ENCODE data around the gene ITPR3.
"Not testable (repeated sequence)": the region's sequence is repeated elsewhere in the genome, so short reads cannot be mapped to it uniquely, and the experiment has no call there.

ITPR3 gene

DNA sequence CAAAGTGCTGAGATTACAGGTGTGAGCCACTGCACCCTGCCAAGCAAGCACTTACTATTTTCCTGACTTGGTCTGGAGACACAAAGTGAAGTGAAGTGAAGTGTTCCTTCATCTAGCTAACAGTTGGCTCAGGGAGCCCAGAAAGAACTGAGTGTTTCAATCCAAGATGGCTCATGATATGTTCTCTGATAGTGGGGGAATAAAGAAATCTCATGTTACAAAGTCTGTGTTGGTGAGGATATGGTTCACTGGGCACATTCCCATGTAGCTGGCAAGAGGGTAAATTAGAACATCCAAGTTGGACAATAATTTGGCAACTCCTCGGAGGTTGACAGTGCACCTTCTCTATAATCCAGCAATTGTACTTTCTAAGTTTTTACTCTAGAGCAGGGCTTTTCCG, 5.0 kb upstream of the ITPR3 start:
- no peak for DNase-seq

DNA sequence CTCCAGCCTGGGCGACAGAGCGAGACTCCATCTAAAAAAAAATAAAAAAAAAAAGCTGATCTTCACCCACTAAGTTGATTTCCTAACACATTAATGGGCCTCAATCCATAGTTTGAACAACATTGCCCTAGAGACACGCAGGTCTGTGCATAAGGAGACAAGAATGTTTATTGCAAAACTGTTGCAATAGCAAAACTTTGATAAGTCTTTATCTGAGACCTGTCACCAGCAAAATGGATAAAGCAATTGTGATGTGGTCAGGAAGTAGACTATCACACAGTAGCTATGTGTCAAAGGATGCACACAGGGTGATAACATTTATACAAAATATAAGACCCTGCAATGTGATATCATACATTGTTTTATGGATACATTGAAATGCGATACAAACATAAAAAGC, 4.2 kb upstream of the ITPR3 start:
- DNase-seq: no peak

DNA sequence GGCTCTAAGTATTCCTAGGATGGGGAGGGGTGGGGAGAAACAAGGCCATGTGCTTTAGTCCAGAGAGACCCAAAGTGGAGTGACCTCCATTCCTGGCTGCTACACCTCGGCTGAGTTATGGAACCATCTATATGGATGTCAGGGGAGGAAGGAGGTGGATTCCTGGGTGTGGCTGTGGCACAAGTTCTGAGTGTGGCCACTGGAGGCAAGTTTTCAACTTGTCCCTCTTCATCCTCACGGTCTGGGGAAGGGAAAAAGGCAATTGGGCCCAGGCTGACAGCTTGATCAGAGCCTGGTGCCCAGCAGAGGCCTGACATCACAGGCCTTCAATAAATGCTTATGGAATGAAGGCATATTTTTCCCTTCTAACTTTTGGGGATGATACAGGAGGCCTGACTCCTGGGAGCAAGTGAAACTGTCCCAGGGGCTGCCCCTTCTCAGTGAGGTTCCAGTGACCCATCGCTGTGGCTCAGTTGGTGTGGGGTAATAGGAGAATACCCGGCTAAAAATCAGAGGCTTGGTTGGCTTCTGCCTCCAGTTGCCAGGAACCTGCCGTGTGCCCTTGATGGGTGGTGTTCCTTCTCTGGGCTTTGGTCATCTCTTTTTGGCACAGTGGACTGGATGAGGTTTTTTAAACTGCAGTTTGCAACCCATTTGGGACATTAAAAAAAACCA, 1.8 kb upstream of the ITPR3 start:
- DNase-seq: no peak

DNA sequence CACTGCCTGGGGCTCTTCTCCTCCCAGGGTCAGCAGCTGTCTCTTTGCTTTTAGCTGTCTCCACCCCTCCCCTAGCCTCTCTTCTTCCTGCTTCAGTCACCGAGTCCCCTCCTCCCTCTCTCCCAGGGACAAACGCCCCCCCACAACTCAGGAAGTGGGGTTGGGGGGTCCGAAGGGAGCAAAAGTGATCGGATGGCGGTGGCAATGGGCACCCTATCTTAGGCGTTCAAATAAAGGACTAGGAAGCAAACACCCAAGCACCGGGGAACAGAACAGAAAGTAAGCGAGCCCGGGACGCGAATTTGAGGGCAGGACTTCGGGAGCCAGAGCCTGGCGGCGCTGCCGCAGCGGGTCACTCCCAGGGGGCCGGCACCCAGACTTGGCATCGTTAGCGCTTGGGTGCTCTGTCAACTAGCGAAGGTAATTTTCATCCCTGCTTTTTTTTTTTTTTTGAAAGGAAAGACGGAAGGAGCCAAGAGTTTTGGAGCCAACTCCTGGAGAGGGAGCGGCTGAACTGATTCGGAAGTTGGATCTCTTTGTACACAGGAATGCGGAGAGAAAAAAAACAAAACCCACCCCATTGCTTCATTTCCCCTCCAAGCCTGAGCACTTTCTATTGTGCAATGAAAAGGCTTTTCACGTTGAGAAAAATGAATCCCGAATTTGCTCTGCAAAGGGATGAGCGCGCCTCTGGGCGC, 815 bp upstream of the ITPR3 start:
- peak; percentile 61 for DNase-seq

DNA sequence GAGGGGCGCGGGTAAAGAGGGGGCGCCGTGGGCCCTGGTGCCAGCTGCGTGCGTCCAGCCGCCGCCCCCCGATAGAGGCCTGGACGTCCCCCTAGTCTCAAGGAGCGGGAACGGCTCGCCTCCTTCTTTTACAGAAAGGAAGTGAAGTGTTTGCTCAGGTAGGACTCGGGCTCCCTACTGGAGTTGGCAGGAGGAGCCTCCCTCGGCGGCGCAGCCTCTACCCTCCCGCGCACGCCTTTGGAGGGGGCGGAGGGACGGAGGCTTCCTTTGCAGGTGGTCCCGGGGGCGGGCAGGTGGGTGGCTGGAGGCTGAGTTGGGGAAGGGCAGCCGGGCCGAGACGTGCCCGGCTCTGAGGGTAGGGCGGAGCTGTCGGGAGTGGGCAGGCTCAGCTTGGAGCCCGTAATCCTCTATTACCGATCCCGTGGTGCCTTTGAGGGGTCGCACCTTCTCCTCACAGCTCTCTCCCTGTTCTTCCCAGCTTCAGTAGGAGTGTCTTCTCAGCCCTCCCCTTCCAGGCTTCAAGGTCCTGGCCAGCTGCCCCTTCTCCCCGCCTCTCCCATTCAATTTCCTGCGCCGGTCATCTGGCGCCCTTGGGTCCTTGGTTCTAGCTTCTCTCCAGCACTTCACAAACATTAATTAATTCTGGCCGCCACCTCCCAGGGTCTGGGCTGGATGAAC, 728 bp downstream of the ITPR3 start:
- DNase-seq: peak; percentile 91

DNA sequence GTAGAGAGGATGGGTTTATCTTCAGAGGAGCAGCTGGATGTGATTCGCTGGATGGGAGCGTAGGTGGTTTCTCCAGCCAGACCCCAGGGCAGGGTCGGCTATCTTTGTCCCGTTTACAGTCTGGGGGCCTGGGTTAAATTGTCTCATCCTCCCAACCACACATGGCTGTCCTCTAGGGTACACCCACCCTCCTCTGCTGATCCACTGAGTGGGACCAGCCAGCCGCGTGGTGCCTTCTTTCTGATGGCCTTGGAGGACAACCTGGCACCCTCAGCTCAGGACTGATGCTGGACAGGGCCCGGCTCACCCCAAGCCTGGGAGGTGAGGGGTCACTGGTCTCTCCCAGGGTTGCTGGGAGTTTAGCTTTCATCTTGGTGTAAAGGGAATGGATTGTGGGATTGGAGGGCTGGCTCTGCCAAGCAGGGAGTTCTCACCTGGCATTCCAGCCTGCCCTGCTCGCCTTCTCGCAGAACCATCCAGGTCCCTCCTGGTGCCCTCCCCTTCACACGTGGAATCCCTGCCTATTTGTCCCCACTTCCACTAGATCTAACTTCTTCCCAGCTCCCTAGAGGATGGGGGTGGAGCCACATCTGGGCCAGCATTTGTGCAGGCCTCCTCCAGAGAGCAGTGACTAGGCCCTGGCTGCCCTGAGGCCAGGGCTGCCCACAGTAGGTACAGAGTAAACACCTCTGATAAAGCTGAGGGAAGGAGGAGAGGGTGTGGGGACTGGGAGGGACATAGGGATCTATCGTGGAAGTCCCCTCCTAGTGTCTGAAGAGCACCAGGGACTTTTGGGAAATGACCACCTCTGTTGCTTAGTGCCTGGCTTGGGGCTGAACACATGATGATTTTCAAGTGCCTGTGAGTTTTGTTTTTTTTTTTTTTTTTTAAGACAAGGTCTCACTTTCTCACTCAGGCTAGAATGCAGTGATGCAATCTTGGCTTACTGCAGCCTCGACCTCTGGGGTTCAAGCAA, 1.6 kb downstream of the ITPR3 start:
- DNase-seq: no peak

DNA sequence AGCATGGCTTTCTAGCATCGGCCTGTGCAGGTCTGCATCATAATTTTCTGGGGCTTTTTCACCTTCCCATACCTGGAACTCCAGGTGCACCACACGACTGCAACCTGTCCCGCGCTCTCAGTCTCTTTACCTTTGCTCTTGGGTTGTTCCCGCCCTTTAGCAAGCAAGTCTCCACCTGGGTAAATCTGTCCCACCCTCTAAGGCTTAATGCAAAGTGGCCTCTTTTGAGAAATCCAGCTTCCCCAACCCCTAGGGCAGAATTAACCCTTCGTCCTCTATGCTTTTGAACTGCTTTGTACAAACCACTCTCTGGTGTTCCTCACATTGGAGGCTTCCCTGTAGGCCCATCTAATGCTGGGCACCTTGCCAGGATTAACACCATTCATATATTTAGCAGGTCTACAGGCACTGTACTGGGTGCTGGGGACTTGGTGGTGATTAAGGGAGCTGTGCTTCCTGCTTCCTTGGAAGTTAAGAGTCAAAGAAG, 2.8 kb downstream of the ITPR3 start:
- no peak for DNase-seq

DNA sequence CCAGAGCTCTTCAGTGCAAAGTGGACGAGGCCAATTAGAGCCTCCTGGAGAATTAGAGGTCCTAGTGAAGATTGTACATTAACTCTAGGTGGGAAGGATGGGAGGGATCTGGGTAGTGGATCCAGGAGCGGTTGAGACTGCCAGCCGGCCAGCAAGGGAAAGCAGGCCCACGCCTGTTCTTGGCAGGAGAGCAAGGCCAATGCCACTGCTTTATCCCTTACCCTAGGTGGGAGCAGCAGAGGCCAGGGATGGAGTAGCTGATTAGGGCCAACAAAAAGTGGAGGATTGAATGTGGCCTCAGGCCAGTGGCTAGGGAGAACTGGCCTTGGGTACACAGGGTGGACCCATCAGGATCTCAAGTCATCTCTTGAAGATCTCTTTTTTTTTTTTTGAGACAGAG, 3.7 kb downstream of the ITPR3 start:
- DNase-seq: no peak

DNA sequence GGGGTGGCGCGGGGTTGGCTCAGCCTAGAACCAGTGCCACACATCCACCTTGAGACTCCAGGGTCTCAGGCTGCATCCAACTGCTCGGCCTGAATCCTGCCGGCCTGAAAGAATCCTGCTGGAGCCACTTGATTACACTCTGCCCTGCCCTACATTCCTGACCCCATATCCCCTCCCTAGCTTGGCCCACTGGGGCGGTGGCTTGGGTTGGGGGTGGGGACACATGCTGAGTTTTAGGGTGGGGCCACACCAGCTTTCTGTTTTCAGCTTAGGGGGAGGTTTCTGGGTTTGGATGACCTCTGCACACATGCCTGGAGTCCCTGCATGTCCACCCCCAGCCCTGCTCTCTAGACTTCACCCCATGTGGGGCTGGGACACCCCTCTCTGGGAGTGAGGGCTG, 6.8 kb downstream of the ITPR3 start:
- no peak for DNase-seq

DNA sequence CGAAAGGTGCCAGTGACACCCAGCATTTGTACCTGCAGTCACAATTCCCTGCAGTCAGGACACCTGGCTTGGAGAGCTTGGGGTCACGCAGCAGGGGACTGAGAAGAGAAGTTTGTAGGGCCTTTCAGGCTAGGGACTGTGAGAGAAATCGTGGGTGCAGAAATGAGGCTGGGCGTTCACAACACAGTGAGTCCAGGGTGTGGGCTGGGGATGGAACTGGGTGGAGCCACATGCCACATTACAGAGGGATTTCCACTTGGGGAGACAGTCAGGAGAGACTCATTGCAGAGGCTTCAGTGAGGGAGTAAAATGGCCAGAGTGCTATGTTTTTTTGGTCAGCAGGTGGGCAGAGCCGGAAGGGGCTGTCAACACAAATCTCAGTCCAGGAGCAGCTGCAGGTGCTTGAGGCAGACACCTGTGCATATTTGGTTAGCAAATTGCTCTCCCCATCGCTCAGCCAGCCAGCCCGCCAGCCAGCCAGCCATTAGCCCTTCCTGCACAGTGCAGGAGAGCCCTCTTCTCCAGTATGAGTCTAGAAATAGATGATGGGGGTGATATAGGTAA, 7.4 kb downstream of the ITPR3 start:
- peak; percentile 65 for DNase-seq

DNA sequence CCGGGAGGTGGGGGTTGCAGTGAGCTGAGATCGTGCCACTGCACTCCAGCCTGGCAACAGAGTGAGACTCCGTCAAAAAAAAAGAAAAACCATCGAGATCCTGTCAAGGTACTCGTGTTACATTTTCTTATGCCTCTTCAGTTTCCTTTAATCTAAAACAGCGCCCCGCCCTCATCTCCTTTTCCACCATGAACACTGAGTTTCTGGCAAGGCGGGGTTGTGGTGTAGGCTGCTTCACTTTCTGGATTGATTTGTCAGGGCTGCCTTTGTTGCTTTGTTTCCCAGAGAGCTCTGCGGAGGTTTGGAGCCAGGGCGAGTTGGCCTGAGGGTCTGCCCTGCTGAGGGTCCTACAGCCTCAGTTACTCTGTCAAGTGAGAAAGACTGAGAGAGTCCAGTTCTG, 8.9 kb downstream of the ITPR3 start:
- no peak for DNase-seq

DNA sequence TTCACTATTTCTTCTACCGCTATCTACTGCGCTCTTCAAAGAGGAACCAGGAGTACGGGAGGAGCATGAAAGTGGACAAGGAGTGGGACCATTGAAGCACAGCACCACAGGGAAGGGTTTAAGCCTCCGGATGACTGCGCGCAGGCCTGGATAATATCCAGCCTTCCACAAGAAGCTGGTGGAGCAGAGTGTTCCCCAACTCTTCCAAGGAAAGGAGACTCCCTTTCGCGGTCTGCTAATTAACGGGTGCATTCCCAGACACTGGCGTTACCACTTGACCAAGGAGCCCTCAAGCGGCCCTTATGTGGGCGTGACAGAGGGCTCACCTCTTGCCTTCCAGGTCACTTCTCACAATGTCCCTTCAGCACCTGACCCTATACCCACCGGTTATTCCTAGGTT, 10.4 kb downstream of the ITPR3 start:
- DNase-seq: not testable (repeated sequence)

DNA sequence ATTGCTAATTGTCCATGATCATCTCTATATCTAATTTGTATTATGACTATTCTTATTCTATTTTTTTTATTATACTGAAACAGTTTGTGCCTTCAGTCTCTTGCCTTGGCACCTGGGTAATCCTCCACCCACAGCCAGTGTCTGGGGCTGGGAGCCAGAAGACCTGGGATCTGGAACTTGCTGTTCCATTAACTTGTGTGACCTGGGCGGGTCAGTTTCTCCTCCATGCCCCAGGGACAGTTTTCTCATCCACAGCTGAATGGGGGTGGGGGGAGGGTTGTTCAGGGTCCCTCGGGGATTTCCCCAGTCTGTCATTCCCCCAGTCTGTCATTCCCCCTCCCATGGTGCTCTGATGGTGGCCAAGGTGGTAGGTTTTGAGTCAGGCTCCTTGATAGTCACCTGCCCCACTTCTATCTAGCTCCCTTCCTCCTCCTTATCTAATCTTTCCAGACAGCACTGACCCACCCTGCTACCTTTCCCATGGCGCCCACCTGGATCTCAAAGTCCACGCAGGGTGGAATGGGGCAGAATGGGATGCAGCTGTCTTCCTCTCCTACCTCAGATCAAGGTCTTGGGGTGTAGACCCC, 10.9 kb downstream of the ITPR3 start:
- no peak for DNase-seq

DNA sequence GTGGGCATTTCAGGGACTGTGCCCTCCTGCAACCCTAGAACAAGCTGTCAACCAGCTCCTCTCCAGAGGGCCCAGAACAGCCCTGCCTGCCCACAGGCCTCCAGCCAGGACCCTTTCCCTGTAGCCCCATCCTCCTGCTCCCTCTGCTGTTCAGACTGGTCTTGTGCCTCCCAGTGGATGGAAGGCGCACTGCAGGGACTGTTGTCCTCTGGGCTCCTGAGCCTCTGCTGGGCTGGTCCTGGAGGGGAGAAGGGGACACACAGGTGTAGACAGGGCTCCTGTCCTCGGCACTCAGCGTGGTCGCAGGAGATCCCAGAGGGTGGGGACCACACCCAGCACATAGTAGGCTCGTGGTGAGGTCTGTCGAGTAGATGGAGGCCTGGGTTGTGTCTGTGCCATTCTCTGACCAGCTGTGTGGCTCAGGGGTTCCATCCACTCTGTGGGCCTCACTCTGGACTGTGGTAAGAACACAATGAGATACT, 11.5 kb downstream of the ITPR3 start:
- DNase-seq: no peak

DNA sequence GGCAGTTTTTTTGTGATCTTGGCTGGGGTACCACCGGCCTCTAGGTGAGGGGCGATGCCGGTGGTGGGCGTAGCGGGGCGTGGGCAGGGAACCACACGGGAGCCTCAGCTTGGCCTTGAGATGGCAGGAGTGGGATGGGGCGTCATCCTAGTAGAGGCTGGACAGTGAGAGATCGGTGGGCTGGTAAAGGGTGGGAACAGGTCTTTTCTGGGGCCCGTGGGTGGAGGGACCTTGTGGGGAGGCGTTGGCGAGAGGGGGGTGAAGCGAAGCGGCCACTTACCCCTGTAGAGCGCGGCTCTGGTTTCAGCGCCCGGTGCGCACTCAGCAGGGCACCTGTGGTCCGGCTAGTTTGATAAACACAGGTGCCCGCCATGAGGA, 12.0 kb downstream of the ITPR3 start:
- DNase-seq: no peak

DNA sequence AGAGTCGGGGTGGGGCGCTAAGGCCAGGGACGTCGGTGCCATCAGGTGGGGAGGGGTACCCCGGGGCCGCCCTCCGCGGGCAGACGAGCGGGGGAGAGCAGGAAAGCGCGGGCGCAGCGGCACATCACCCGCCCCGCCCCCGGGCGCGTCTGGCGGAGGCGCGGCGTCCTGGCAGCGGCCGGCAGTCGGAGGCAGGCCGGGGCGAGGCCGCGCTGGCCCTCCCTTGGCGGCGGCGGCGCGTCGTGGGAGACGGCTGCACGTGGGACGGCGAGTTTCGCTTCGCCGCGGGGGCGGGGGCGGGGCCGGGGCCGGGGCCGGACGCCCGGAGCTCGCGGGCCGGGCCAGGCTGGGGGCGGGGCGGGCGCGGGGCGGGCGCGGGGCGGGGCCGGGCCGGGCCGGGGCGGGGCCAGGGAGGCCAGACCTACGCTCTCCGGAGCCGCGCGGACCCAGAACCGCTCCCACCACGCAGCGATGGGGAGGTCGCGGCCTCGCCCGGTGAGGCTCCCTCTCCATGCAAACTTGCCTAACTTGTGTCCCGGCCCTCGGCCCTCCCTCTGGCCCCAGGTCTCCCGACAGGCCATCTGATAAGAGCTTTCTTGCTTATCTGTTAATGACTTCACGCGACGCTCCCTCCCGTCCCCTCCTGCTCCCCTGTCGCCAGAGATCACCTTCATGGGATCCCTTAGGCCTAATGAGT, 12.5 kb downstream of the ITPR3 start:
- no peak for DNase-seq

DNA sequence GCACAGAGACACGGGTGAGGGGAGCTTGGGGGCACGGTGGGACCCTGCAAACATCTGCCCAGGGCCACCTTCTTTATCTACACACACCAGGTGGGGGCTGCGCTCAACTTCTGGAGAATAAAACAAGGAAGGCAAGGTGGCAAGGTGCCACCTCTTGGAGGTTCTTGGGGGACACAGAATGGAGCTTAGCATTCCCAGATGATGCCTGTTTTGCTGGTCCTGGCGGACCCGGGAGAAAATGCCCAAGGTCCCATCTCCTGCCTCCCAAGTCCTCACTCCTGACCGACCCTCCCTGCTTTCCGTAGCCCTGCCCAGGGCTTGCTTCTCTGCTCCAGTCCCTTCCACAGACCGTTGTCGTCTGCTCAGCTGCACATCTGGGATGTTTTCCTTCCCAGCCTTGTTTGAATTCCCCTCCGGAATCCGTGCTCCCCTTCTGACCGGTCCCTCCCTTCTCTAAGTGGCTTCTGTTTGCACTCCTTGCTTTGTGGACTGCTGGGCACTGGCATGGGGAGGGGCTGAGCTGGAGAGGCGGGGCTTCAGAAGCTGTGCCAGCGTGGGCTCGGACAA, 13.1 kb downstream of the ITPR3 start:
- no peak for DNase-seq

DNA sequence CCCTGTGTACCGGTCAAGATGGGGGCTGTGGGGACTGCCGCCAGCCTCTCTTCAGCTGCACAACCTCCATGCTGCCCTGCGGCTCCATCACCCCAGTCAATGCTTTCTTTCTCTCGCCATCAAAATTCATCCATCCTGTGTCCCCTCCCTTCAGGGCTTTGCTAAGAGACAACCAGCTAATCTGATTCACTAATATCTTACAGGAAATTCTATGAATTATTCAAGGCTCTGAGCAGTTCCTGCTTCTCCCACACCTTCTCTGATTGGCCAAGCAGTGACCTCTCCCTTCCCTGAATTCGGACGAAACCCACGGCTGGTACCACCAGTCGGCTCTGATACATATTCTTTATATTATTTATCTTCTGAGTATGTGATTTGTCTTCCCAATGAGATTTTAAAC, 13.8 kb downstream of the ITPR3 start:
- no peak for DNase-seq

DNA sequence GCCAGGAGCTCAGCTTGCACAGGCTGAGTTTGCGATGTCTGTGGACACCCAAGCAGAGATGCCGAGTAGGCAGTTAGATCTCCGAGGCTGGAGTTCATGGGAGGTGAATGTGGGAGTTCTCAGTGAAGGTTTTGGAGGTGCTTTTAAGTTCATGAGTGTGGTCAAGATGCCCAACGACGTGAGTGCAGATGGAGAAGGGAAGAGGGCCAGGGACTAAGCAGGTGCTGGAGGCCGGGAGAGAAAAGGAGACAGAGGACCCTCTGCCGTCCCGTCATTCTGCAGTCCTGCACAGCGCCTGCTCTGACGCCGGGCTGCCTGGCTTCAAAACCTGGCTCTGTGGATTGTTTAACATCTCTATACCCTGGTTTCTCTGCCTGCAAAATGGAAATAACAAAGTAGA, 15.5 kb downstream of the ITPR3 start:
- no peak for DNase-seq

DNA sequence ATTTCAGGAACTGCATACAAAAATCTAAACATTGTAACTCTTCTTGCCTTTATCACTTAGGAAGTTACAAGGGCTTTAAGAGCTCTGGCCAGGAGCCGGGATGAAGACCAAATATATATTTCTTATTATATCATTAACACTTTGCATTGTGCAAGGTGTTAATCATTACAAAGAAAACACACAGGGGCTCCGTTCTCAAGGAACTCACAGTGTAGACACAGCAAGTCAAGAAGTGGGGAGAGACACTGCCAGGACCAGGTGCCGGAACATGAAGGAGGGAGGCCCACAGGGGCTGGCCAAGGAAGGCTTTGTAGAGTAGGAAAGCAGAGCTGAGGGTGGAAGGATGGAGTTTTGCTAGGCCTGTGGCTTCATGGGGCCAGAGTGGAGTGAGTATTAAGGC, 17.4 kb downstream of the ITPR3 start:
- DNase-seq: no peak

DNA sequence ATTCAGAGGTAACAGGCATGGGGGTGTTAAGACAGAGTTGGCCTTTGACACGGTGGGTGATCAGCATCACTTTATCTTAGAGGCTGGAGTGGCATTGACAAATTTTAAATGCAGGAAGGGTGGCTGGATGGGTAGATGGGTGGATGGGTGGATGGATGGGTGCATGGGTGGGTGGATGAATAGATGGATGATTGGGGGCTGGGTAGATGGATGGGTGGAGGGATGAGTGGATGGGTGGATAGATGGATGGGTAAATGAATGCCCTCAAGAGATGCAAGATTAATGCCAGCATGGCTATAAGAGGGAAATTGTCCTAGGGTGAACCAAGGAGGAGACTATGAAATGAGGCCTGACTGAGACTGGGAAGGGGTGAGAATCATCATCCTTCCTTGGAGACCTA, 18.4 kb downstream of the ITPR3 start:
- no peak for DNase-seq

All from DMS79 (cell line).